Astrocyte (in vitro differentiated cells and primary cell): ENCODE results near the gene ABCA1.
"Not testable (repeated sequence)": the region's sequence is repeated elsewhere in the genome, so short reads cannot be mapped to it uniquely, and the experiment has no call there.

ENCODE experiments used
- EZH2 ChIP-seq: IDR thresholded peaks from 2 replicates; pipeline ENCODE4 v1.6.1; 2012; ENCODE audit warnings: mild to moderate bottlenecking, low read length, inconsistent platforms; ENCODE audit not compliant: insufficient read depth
- TF ChIP-seq, protein P1 (sequence below): IDR thresholded peaks from 2 replicates; pipeline ENCODE4 v1.5.1; 2011; ENCODE audit warnings: low read depth, mild to moderate bottlenecking, inconsistent platforms, low read length, moderate library complexity; ENCODE audit not compliant: insufficient read depth

GRCh38 chr9:104922748-104923147, 5.2 kb downstream of the ABCA1 start:
- TF ChIP-seq, protein P1, sequence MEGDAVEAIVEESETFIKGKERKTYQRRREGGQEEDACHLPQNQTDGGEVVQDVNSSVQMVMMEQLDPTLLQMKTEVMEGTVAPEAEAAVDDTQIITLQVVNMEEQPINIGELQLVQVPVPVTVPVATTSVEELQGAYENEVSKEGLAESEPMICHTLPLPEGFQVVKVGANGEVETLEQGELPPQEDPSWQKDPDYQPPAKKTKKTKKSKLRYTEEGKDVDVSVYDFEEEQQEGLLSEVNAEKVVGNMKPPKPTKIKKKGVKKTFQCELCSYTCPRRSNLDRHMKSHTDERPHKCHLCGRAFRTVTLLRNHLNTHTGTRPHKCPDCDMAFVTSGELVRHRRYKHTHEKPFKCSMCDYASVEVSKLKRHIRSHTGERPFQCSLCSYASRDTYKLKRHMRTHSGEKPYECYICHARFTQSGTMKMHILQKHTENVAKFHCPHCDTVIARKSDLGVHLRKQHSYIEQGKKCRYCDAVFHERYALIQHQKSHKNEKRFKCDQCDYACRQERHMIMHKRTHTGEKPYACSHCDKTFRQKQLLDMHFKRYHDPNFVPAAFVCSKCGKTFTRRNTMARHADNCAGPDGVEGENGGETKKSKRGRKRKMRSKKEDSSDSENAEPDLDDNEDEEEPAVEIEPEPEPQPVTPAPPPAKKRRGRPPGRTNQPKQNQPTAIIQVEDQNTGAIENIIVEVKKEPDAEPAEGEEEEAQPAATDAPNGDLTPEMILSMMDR: not testable (repeated sequence)
- not testable (repeated sequence) for TF ChIP-seq EZH2
